Omental fat pad (tissue), 4 donors: ENCODE data around the gene DNAAF1. TPM values are rescaled to one million over a fixed set of nuclear protein-coding genes. Genes with fewer than 3 reads are reported as not detected.

Experiments
- ATAC-seq: fragments of 150-250 bp; one replicate; pipeline ENCODE4 v1.9.1; 2016; ENCODE audit warnings: mild to moderate bottlenecking, moderate library complexity; ENCODE audit not compliant: low FRiP score
- DNase-seq: peaks from one replicate; pipeline ENCODE4 v3.0.0-alpha.2; 2019; ENCODE audit warnings: low spot score
- total RNA-seq, 4 donors: library from RNA; depleted of rRNA; stranded (reverse); fragments of >200 nt; gene quantifications; one replicate each; pipeline ENCODE4 v1.1.0, GENCODE V29; 2016
- TF ChIP-seq, protein P1 (sequence below), 3 donors: fragments of 450-650 bp; IDR thresholded peaks; one replicate each; pipeline ENCODE4 v1.5.1; 2016 to 2017; ENCODE audit warnings: antibody characterized with exemption in 3 of 3, mild to moderate bottlenecking in 3 of 3, moderate library complexity in 2 of 3

Gene DNAAF1
- total RNA-seq, 4 donors from 2014 or later, result 0.28 to 0.48 (median 0.32) TPM; not detected in 1

GRCh38 chr16:84124257-84125073 lies 20.6 kb upstream of the DNAAF1 start:
- TF ChIP-seq, protein P1, sequence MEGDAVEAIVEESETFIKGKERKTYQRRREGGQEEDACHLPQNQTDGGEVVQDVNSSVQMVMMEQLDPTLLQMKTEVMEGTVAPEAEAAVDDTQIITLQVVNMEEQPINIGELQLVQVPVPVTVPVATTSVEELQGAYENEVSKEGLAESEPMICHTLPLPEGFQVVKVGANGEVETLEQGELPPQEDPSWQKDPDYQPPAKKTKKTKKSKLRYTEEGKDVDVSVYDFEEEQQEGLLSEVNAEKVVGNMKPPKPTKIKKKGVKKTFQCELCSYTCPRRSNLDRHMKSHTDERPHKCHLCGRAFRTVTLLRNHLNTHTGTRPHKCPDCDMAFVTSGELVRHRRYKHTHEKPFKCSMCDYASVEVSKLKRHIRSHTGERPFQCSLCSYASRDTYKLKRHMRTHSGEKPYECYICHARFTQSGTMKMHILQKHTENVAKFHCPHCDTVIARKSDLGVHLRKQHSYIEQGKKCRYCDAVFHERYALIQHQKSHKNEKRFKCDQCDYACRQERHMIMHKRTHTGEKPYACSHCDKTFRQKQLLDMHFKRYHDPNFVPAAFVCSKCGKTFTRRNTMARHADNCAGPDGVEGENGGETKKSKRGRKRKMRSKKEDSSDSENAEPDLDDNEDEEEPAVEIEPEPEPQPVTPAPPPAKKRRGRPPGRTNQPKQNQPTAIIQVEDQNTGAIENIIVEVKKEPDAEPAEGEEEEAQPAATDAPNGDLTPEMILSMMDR (IDR thresholded peaks at IDR 0.05), result no peak
- no peak for DNase-seq

DNA sequence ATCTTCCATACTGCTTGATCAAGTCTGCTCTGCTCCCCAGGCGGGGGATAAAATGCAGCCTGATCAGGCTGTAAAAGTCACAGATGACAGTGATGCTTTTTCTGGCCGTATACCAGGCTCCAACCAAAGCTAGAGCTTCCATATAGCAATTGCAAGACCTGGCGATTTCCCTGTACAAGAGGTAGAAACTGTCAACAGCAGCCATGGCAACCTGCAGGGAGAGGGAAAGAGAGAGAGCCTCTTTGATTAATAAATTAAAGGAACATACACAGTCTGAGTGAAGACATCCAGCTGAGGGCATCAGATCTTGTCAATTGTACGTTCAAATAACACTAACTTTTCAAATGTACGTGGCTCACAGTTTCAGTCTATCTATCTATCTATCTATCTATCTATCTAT lies 14.0 kb upstream of the DNAAF1 start:
- TF ChIP-seq, protein P1 (IDR thresholded peaks at IDR 0.05), result no peak
- DNase-seq (no peak), ATAC-seq (no peak)

More at GRCh38 chr16:84124257-84125073, 20.6 kb upstream of the DNAAF1 start:
- no peak for ATAC-seq

DNA sequence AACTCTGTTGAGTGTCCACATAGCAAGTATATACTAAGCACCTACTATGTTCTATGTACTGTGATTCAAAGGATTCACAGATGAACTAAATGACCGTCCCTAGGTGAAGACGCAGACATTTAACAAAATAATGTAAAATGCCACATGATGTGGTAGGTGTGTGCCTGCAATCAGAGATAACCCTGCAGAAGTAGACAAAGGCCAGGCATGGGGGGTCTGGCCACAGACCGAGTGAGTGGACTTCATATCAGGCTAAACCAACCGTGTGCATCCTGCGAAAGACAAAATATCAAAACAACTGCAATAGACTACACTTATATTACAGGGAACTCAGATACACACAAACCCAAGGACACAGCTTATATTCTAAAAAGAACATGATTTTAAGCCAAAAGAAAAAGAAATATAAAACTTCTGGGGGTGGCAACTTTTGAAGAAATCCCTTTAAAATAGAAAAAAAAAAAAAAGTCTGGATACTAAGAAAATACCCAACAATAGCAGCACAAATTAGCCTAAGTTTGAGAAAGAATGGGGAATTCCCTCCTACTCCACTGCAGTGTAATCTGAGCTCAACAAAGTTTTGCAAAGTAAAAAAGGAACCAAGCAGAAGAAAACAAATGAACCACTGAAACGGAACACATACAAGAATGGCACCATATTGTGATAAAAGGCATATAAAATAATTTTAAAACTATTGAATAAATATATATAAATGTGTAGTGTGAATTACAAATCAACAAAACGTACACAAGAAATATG lies 12.4 kb upstream of the DNAAF1 start:
- ATAC-seq (no peak), DNase-seq (no peak)
- TF ChIP-seq, protein P1 (IDR thresholded peaks at IDR 0.05), result no peak

DNA sequence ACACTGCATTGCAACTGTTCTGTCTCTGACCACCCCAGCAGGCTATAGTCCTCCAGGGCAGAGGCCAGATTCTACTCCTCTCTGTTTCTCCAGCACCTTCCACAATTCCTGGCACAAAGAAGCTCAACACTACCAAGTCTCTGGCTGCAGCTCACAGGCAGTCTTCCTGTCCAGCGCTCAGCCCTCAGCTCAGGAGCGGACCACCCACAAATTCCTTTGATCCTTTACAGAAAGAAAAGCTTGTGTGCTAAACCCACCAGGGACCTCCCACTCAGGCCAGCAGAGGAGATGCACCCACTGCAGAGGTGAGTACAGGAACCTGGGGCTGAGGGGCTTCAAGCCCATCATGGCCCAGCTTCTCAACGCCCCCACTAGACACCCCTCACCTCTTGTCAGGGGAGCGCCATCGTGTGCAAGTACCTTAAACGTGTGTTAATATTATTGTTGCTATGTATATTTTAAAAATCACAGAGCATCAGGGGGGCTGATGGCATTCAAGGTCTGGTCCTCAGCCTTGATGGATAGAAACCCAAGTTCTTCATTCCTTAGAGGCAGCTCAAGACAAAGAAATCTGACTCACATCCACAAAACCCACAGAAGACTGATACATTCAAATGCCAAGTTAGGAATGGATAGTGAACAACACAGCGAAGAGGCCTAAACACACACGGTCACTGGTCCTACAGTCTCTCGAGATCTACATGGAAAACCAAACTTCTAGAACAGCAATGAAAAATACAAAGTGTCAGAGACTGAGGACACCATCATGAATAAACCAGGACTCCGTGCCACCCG lies 8.6 kb upstream of the DNAAF1 start:
- no peak for ATAC-seq
- DNase-seq, result no peak
- TF ChIP-seq, protein P1 (IDR thresholded peaks at IDR 0.05), result no peak

- ATAC-seq (no peak), DNase-seq (no peak)
- TF ChIP-seq, protein P1 (IDR thresholded peaks at IDR 0.05), result no peak
Observed at GRCh38 chr16:84137287-84137686, 7.8 kb upstream of the DNAAF1 start.

- ATAC-seq (no peak), DNase-seq (no peak)
- TF ChIP-seq, protein P1 (IDR thresholded peaks at IDR 0.05), result no peak
Observed at GRCh38 chr16:84137769-84138357, 7.2 kb upstream of the DNAAF1 start.
